ENCODE data around the gene PCK2.
"Not testable (repeated sequence)": the region's sequence is repeated elsewhere in the genome, so short reads cannot be mapped to it uniquely, and the experiment has no call there.

The PCK2 gene

DNA sequence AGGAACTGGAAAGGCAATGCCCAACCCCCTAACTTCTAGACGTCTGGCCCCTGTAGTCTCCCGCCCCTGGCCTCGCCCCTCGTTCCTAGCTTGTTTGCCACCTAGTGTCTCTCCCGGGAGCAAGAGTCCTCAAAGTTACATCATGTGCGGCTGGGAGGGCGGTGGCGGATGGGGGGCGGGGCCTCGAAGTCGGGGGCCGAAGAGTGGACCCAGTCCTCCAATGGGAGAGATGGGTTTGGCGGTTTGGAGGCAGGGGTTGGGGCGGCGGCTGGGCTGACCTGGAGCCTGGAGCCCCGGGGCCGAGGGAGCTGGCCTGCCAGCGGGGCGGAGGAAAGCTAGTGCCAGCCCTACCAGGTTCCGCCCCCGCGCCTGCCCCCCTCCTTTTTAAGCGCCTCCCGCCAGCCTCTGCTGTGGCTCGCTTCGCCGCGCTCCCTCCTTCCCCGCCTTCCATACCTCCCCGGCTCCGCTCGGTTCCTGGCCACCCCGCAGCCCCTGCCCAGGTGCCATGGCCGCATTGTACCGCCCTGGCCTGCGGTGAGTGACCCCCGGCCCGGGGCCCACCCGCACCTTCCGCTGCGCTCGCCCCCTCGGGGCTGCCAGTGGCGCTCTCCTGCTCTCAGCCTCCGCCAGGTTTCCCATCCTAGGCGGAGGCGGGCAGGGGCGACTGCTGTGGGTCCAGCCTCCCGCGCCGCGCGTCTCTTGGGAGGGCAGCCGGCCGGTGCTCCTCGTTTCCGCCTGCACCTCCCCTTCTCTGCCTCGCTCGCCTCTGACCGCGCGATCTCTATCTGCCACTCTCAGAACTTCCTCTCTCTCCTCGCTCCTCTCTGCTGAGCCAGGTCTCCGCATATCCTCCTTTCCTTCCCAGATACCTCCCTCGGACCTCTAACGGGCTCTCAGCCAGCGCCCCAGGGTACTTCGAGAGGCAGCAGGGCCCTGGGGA lies at the start of gene PCK2:
TSS of gene PCK2 (plus strand) at position 411 of the 940 bp plus-strand sequence. CDS start at position 506, 95 bp downstream.
- DNase-seq (ENCODE audit: low read depth) = peak; percentile 87

DNA sequence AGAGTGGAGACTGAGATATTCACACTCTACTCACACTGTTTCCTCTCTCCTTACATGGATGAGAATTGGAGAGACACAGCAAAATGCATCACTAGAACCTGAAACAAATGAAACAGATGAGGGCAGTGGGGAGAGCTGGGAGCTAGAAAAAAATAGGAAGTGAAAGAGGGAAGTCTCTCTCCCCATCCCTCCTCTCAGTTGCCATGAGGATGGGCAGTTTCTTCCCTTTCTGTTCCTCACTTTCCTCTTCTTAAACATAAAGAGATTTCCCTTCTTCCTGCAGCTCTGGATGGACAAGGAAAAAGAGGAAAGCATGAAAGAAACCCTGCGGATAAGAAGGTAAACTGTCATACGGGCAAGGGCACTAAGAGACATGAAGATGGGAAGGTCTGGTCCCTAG lies 45.1 kb upstream of the PCK2 start:
- not testable (repeated sequence) for DNase-seq (ENCODE audit: low read depth)

DNA sequence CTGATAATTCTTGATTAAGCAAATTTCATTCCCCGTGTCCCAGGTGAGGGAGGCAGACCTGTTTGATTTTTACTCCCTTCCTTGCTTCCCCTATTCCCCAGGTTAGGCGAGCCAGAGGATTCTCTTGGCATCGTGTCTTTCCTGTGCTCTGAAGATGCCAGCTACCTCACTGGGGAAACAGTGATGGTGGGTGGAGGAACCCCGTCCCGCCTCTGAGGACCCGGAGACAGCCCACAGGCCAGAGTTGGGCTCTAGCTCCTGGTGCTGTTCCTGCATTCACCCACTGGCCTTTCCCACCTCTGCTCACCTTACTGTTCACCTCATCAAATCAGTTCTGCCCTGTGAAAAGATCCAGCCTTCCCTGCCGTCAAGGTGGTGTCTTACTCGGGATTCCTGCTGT lies 43.4 kb upstream of the PCK2 start:
- DNase-seq (ENCODE audit: low read depth) = not testable (repeated sequence)

DNA sequence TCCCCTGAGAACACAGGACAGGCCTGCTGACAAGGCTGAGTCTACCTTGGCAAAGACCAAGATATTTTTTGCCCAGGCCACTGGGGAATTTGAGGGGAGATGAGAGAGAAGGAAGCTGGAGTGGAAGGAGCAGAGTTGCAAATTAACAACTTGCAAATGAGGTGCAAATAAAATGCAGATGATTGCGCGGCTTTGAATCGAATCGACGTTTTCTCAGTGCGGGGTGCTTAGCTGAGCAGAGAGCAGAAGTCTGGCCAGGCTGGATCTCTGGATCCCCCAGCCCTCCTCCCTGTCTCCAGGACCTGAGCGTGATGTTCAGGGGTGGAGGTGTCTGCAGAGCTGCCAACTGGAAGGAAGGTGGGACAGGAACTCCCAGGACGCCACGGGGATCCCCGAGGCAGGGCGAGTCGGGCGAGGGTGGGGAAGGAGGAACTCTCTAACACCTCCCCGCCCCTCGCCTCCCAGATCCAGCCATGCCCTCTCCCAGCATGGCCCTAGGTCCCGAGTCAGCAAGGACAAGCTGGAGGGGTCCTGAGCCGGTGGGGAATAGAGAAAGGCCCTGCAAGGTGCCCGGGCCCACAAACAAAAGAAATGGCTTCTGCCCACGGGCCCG lies 42.8 kb upstream of the PCK2 start:
- DNase-seq (ENCODE audit: low read depth) = no peak

DNA sequence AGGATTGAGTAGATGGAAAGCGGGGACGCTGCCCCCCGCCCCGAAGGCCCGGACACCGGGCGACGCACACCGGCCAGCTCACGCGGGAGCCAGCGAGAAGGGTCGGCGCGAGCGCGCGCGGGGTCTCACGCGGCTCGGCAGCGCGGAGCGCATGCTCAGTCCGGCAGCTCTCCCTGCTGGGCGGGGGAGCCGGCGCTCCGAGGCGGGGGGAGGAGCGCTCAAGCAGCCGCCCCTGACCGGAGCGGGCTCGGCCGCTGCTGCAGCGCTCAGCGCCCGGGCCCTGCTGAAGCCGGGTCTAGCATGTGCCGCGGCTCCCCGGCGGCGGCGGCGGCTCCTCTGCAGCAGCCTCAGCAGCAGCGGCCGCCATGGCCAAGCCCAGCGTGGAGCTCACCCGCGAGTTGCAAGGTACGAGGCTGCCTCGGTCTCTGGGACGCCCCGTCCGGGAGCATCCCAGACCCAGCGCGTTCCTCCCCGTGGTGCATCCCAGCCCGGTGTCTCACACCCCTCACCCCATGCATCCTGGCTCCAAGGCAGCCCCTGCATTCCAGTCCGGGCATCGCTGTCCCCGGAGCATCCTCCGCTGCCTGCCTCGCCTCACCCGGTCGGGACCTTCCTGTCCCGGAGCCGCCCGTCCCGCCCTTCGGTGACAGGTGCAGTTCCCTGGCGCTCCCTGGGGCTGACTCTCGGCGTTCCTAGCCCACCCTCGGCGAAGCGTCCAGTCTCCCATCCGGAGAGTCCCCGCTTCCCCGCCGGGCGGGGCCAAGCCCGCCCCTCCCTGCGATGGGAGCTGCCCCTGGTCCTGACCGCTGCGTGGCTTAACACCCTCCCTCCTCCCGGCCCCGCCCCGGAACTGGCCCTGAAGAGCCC lies 42.1 kb upstream of the PCK2 start, which contains the start of gene CARMIL3:
TSS of gene CARMIL3 (plus strand) at position 221 of the 867 bp plus-strand sequence. CDS start at position 366, 145 bp downstream.
- peak; percentile 25 for DNase-seq (ENCODE audit: low read depth)

DNA sequence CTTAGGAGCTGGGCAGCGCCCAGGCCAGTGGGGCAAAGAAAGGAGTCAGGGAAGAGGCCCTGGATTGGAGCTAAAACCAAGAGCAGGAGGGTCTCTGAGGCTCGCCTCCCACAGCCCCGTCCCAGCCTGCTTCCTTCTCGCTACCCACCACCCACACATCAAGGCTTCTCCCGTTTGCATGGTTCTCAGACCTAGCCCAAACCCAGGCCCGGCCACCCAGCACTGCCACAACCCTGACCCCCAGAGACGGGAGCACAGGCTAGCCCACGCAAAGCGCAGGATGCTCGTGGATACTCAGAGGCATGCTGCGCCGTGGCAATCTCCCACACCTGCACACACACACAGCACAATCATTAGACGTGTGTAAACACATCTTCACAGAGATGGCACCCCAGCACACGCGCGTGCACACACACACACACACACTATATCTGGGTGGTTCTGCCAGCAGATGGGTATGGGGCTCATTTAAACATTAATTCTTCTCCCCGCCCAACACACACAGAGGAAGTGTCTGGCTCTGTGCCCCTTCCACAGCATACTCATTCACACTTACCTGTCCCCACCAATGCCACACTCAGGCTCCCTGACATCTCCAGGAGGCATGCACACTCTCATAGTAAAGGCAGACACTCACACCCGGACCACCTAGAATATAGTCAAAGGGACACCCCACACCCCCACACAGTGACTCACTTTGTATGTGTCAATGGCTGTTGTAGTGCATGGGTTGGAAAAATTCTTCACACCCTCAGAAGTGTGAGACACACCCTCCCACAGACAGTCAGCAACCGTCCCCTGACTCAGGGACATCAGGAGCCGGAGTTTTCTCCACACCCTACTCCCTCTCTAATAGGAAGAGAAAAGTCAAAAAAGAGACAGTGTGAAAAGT lies 41.2 kb upstream of the PCK2 start:
- no peak for DNase-seq (ENCODE audit: low read depth)

DNA sequence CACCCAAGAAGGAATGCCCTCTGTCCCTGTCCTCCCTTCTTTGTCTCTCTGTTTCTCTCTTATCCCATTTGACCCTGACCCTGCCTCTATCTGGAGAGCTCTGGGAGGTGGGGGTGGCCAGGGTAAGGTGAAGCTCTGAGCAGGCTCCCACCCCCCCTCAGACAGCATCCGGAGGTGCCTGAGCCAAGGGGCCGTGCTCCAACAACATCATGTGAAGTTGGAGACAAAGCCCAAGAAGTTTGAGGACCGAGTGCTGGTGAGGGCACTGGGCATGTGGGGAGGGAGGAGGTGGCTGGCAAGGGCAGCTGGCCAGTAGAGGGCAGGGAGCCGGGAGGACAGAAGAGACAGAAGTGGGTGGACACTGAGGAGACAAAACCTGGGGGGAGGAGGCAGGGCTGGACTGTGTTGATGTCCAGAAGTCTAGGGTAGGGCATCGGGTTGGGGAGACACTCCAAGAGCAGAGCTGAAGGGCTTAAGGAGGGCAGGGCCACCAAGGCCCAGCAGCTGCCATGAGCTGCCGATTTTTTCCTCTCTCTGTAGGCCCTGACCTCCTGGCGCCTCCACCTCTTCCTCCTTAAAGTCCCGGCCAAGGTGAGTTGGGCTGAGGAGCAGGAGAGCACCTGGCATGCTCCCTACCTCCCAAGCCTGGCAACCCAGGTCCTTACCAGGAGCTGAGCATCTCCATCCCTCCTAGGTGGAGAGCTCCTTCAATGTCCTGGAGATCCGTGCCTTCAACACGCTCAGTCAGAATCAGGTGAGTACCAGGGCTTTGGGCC lies 40.4 kb upstream of the PCK2 start:
- DNase-seq (ENCODE audit: low read depth) = no peak

DNA sequence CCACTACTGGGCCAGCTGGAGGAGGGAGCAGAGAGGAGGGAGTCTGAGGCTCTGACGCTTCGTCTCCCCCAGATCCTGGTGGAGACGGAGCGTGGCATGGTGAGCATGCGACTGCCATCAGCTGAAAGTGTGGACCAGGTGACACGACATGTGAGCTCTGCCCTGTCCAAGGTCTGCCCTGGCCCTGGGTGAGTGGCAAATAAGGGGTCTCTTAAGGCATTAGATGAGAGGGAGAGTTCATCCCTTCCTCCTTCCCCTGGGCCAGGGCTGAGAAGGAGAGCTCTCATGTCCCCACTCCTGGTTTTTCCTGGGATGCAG lies 39.8 kb upstream of the PCK2 start:
- DNase-seq (ENCODE audit: low read depth) = no peak

DNA sequence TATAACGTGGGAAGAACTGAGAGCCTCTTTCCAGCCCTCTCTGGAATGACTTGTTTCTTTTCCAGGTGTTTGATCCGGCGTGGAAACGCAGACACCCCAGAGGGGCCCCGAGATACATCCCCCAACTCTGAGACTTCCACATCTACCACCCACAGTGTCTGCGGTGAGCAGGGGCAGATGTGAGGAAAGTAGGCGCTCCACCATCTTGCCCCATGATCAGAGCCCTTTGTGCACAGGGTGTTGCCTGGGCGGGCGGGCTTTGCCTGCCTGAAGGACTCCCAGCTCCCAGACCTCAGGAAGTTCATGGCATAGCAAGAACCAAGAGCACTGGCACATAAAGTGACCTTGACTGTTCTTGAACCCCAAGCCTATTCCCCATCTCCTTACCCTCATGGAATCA lies 39.5 kb upstream of the PCK2 start:
- DNase-seq (ENCODE audit: low read depth) = no peak

DNA sequence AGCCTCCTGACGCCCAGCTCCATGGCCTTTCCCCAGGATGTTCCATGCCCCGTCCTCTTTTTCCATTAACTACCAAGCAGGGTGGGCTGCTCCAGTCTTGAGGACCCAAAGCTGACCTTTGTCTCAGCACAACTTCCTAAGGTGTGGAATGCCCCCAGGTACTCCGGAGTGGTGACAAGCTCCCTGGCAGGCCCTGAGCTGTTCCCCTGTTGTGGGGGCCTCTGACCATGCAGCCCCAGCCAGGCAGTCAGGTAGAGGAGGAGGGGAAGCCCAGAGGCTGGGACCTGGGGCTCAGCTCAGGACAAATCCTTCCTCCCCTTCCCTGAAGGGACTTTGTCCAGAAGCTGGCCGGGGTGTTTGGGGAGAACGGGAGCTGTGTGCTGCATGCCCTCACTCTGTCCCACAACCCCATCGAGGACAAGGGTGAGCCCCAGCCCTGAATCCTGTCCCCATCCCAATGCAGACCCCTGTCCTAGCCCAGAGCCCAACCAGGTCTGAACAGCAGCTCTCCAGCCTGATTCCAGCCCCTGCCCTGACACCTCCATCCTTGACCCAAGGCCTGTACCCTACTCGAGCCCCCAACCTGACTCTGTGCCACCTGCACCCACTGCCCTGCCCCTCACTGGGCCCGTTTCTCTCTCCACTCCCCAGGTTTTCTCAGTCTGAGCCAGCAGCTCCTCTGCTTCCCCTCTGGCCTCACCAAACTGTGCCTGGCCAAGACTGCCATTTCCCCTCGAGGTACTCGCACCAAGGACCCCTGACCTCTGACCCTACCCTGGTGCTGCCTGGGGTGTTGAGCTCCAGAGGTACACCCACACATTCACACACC lies 37.9 kb upstream of the PCK2 start:
- no peak for DNase-seq (ENCODE audit: low read depth)

DNA sequence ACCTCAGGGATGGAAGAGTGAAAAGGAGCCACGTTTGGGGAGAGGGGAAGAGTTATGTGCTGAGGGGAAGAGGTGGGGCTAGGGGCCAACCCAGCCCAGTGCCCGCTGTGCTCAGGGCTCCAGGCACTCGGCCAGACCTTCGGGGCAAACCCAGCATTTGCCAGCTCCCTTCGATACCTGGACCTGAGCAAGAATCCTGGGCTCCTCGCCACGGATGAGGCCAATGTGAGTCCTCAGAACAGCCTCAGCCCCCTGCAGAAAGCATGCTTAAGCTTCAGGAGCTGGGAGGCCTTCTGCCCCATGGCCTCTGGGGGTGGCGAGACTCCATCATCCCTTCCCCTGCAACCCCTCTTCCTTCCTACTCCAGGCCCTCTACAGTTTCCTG lies 37.3 kb upstream of the PCK2 start:
- DNase-seq (ENCODE audit: low read depth) = no peak

DNA sequence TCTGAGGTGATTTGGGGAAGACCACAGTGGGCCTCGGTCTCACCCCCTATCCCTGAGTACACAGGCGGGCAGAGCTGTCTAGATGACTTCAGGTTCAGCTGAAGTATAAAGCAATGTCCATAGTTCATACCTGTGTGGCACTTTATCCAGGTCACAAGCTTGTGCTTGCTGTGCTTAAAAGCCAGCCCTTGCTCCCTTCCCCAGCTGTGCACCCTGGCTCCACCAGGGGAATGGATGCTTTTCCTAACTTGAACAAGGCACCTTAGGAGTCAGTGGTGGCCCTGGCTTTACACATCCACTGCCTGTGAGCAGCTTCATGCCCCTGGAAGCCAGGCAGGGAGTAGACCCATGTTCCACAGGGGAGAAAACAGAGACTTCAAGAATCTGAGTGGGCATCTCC lies 36.8 kb upstream of the PCK2 start:
- no peak for DNase-seq (ENCODE audit: low read depth)

DNA sequence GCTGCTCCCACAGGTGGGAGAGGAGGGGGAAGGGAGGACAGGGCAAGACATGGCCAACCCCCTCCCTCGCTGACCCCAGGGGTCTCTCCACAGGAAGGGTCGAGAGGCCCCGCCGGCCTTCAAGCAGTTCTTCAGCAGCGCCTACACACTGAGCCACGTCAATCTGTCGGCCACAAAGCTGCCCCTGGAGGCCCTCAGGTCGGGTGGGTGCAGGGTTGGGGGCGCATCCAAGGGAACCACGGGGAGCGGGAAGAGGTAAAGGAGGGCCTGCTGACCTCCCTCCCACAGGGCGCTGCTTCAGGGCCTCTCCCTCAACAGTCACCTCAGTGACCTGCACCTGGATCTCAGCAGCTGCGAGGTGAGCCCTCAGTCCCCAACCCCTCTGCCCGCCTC lies 36.2 kb upstream of the PCK2 start:
- DNase-seq (ENCODE audit: low read depth) = no peak

DNA sequence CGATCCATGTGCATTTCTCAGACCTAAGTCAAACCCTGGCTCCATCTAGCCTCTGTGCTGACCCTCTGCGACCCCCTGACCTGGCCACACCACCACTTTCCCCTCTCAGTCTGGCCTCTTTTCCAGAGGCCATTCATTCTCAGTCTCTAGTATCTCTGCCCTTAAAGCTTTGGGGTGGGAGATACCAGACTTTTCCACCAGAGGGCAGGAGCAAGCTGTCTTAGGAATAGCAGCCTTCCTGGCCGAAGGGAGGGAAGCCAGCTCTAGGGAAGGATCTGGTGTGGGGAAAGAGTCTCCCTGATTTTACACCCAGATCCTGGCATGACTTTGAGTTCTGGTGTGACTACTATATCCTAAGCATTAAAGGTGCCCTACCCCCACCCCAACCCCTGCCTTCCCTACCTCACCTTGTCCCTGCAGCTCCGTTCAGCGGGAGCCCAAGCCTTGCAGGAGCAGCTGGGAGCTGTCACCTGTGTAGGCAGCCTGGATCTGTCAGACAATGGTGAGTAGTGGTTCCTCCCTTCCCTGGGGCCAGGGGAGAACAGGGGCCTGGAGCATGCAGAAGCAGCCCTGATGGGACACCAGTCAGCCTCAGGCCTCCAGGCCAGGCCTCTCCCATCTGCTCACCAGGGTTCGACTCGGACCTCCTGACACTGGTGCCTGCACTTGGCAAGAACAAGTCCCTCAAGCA lies 35.7 kb upstream of the PCK2 start:
- no peak for DNase-seq (ENCODE audit: low read depth)

DNA sequence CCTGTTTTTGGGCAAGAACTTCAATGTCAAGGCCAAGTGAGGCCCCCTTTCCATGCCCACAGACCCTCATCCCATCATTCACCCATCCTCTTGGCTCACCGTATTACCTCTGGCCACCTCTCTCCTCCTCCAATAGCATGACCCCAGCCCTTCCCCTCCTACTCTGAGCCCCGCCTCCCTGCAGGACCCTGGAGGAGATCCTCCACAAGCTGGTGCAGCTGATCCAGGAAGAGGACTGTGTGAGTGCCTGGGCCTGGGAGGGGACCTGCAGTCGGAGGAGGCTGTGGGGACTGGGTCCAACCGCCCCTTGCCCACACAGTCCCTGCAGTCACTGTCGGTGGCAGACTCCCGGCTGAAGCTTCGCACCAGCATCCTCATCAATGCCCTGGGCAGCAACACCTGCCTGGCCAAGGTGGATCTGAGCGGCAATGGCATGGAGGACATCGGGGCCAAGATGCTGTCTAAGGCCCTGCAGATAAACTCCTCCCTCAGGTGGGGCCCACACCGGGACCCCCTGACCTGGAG lies 35.1 kb upstream of the PCK2 start:
- no peak for DNase-seq (ENCODE audit: low read depth)

DNA sequence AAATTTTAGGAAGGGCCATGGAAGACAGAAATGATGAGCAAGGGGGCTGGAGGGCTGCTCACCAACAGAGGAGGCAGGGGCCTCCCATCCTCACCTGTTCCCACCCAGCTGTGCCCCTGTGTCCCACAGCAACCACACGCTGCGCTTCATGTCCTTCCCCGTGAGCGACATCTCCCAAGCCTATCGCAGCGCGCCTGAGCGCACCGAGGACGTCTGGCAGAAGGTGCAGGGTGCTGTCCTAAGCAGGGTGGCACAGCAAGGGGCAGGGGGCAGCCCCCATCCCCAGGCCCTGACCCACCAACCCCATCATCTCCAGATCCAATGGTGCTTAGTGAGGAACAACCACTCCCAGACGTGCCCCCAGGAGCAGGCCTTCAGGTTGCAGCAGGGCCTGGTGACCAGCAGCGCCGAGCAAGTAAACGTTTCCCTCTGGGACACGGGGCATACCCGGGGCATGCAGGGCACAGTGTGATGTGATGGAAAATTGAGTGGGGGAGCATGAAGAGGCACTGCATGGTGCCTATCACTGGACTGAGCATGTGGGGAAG lies 34.2 kb upstream of the PCK2 start:
- DNase-seq (ENCODE audit: low read depth) = no peak

DNA sequence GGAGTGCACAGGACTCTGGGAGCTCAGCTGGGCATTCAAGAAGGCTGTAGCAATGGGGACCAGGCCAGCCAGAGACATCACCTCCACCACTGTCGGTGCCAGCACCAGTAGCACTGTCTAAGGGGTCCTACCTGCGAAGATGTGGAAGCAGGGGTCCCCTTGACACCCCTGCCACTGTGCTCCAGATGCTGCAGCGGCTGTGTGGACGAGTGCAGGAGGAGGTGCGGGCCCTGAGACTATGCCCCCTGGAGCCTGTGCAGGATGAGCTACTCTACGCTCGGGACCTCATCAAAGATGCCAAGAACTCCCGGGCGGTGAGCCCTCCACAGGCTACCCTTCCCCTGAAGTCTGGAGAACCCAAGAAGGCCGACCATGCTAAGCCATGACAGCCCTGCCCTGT lies 33.7 kb upstream of the PCK2 start:
- no peak for DNase-seq (ENCODE audit: low read depth)
